ENCODE results near the gene KRT1. TPM values are rescaled to one million over a fixed set of nuclear protein-coding genes. Genes with fewer than 3 reads are reported as not detected.

The KRT1 gene
- polyA plus RNA-seq, 1 of the 3 experiments (the other 2 are of a cell fraction): not detected

GRCh38 chr12:52662918-52663229, 17.3 kb downstream of the KRT1 start:
- Histone ChIP-seq H2AFZ (ENCODE audit: low read depth) (no peak overlapping the region), H3K79me2 (ENCODE audit: insufficient read depth) (no peaks in the 10 kb centered on the region), H4K20me1 (ENCODE audit: insufficient read depth) (no peaks in the 10 kb centered on the region), H3K27me3 (ENCODE audit: insufficient read depth) (peaks cover 28% of the 10 kb centered on the region; the same call in 1 of the 2 replicates), H3F3A (replicated peaks; ENCODE audit: insufficient read depth) (no peaks in the 10 kb centered on the region), H3K4me1 (ENCODE audit: control insufficient read depth in 1 of 2, insufficient read depth in 2 of 2, low read depth in 1 of 2, low read length in 1 of 2) (no peaks in the 10 kb centered on the region), H3K9me2 (no peaks in the 10 kb centered on the region), H3K27ac (ENCODE audit: low read depth in 2 of 2, low read length in 1 of 2) (no peak overlapping the region), H3K4me3 (ENCODE audit: low read depth in 2 of 2, low read length in 1 of 2) (no peak overlapping the region), H3K9me3 (no peaks in the 10 kb centered on the region), H3K9ac (no peak overlapping the region), H3K36me3 (replicated peaks in 1 of 2; ENCODE audit: control insufficient read depth in 1 of 2, insufficient read depth in 2 of 2, low read length in 1 of 2) (no peaks in the 10 kb centered on the region), H3K4me2 (no peak overlapping the region)
- DNase-seq: no peak
- POLR2A ChIA-PET: no interaction called here
- TF ChIP-seq TAF1 (IDR thresholded peaks at IDR 0.05; ENCODE audit: borderline replicate concordance, low read depth, low read length): no peak
- no peak for TF ChIP-seq IRF3 (IDR thresholded peaks at IDR 0.05; ENCODE audit: low read depth, low read length)
- TF ChIP-seq ELF1 (IDR thresholded peaks at IDR 0.05): no peak
- no peak for TF ChIP-seq EZH2phosphoT487 (IDR thresholded peaks at IDR 0.05; ENCODE audit: borderline replicate concordance, low read depth)
- TF ChIP-seq TCF12 (IDR thresholded peaks at IDR 0.05): no peak
- no peak for TF ChIP-seq REST (IDR thresholded peaks at IDR 0.05; ENCODE audit: low read depth, low read length)
- TF ChIP-seq FOXJ3 (CRISPR knock-in tag; IDR thresholded peaks at IDR 0.05): no peak
- TF ChIP-seq USF2 (IDR thresholded peaks at IDR 0.05; ENCODE audit: borderline replicate concordance, low read depth, low read length): no peak
- no peak for TF ChIP-seq CHD2 (IDR thresholded peaks at IDR 0.05; ENCODE audit: low read length, partially characterized antibody)
- CTCF ChIA-PET: interaction anchor here (0.7 kb wide), 1 partner anchor 9 kb away, joined by 3 read pairs; no protein-coding TSS in a partner anchor

GRCh38 chr12:52662093-52662917, 17.9 kb downstream of the KRT1 start:
- Histone ChIP-seq H3K4me3 (ENCODE audit: low read depth in 2 of 2, low read length in 1 of 2) (no peak overlapping the region), H3K9me2 (no peaks in the 10 kb centered on the region), H3K4me1 (ENCODE audit: control insufficient read depth in 1 of 2, insufficient read depth in 2 of 2, low read depth in 1 of 2, low read length in 1 of 2) (no peaks in the 10 kb centered on the region), H2AFZ (ENCODE audit: low read depth) (no peak overlapping the region), H3F3A (replicated peaks; ENCODE audit: insufficient read depth) (no peaks in the 10 kb centered on the region), H4K20me1 (ENCODE audit: insufficient read depth) (no peaks in the 10 kb centered on the region), H3K79me2 (ENCODE audit: insufficient read depth) (no peaks in the 10 kb centered on the region), H3K9me3 (no peaks in the 10 kb centered on the region), H3K27ac (ENCODE audit: low read depth in 2 of 2, low read length in 1 of 2) (no peak overlapping the region), H3K4me2 (no peak overlapping the region), H3K27me3 (ENCODE audit: insufficient read depth) (peaks cover 34% of the 10 kb centered on the region; the same call in 1 of the 2 replicates), H3K36me3 (replicated peaks in 1 of 2; ENCODE audit: control insufficient read depth in 1 of 2, insufficient read depth in 2 of 2, low read length in 1 of 2) (no peaks in the 10 kb centered on the region), H3K9ac (no peak overlapping the region)
- 23% methylated on average over 10 of the region's 10 CpGs for WGBS (ENCODE audit: low lambda C conversion rate)
- TF ChIP-seq ELF1 (IDR thresholded peaks at IDR 0.05): no peak
- no peak for TF ChIP-seq RXRA (IDR thresholded peaks at IDR 0.05; ENCODE audit: borderline replicate concordance, low read depth)
- no peak for TF ChIP-seq FOSL2 (IDR thresholded peaks at IDR 0.05; ENCODE audit: borderline replicate concordance, low read depth)
- TF ChIP-seq CHD2 (IDR thresholded peaks at IDR 0.05; ENCODE audit: low read length, partially characterized antibody): no peak
- TF ChIP-seq CTCF (IDR thresholded peaks at IDR 0.05): no peak
- no peak for TF ChIP-seq MEF2A (IDR thresholded peaks at IDR 0.05; ENCODE audit: borderline replicate concordance, low read depth)
- ChIA-PET CTCF (interaction anchor here (0.7 kb wide), 1 partner anchor 8 kb away, joined by 3 read pairs; no protein-coding TSS in a partner anchor), POLR2A (no interaction called here)
- no peak for DNase-seq
